ENCODE results near the gene ABCD1. TPM values are rescaled to one million over a fixed set of nuclear protein-coding genes. Genes with fewer than 3 reads are reported as not detected.

ABCD1 gene
- total and polyA plus RNA-seq, 9 of the 15 experiments (the other 6 are each of a cell fraction or from before 2014, with no cell fraction given), result 0.07 to 6.9 (median 2.2) TPM

DNA sequence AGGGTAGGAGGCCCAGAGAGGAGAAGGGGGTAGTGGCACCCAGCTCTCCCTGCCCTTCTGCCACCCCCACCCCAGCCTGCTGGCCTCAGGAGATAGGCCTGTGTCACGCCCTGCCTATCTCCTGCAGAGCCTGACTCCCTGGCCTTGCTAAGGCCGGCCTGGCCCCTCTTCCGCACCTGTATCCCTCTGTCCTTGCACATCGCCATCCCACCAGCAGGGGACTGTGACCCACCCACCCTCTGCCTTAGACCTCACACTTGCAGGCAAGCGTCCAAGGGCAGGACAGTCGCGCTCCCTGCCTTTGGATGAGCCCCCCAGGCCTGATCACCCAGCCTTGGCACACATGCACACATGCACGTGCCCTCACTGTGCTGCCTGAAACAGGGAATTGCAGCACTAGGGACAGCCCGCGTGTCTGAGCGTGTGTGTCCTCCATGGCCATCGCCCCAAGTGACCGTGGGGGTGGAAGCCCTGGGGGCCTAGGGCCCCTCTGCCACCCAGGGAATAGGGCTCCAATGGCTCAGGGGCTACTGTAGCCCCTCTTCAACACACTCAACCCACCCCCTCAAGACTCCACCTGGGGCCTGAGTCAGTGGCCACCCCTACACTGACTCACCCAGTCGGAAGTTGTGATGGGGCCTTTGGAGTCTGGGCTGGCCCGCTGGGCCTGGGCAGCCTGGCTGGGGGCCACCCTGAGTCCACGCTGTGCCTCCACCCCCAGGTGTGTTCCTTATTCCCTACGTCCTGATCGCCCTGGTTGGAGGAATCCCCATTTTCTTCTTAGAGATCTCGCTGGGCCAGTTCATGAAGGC lies 34.8 kb upstream of the ABCD1 start (continued):
- TF ChIP-seq, protein P1, sequence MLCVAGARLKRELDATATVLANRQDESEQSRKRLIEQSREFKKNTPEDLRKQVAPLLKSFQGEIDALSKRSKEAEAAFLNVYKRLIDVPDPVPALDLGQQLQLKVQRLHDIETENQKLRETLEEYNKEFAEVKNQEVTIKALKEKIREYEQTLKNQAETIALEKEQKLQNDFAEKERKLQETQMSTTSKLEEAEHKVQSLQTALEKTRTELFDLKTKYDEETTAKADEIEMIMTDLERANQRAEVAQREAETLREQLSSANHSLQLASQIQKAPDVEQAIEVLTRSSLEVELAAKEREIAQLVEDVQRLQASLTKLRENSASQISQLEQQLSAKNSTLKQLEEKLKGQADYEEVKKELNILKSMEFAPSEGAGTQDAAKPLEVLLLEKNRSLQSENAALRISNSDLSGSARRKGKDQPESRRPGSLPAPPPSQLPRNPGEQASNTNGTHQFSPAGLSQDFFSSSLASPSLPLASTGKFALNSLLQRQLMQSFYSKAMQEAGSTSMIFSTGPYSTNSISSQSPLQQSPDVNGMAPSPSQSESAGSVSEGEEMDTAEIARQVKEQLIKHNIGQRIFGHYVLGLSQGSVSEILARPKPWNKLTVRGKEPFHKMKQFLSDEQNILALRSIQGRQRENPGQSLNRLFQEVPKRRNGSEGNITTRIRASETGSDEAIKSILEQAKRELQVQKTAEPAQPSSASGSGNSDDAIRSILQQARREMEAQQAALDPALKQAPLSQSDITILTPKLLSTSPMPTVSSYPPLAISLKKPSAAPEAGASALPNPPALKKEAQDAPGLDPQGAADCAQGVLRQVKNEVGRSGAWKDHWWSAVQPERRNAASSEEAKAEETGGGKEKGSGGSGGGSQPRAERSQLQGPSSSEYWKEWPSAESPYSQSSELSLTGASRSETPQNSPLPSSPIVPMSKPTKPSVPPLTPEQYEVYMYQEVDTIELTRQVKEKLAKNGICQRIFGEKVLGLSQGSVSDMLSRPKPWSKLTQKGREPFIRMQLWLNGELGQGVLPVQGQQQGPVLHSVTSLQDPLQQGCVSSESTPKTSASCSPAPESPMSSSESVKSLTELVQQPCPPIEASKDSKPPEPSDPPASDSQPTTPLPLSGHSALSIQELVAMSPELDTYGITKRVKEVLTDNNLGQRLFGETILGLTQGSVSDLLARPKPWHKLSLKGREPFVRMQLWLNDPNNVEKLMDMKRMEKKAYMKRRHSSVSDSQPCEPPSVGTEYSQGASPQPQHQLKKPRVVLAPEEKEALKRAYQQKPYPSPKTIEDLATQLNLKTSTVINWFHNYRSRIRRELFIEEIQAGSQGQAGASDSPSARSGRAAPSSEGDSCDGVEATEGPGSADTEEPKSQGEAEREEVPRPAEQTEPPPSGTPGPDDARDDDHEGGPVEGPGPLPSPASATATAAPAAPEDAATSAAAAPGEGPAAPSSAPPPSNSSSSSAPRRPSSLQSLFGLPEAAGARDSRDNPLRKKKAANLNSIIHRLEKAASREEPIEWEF (CRISPR knock-in tag; IDR thresholded peaks at IDR 0.05), result no peak
- TF ChIP-seq BRD9 (IDR thresholded peaks at IDR 0.05; ENCODE audit: low read depth, partially characterized antibody) (no peak), MTF1 (CRISPR knock-in tag; IDR thresholded peaks at IDR 0.05; ENCODE audit: borderline replicate concordance) (no peak), TCF7L2 (IDR thresholded peaks at IDR 0.05; ENCODE audit: low read depth, low read length) (no peak), NR4A1 (CRISPR knock-in tag; IDR thresholded peaks at IDR 0.05) (no peak), NR4A1 (tag; IDR thresholded peaks at IDR 0.05) (no peak), ZNF77 (CRISPR knock-in tag; IDR thresholded peaks at IDR 0.05) (no peak), POLR3A (IDR thresholded peaks at IDR 0.05; ENCODE audit: borderline replicate concordance, extremely low read depth, insufficient read depth, insufficient read length) (no peak), BRD4 (IDR thresholded peaks at IDR 0.05) (no peak), NFRKB (IDR thresholded peaks at IDR 0.05; ENCODE audit: low read depth) (no peak), SRSF1 (IDR thresholded peaks at IDR 0.05; ENCODE audit: low read depth, low read length) (no peak), POLR2G (IDR thresholded peaks at IDR 0.05; ENCODE audit: low read depth, low read length) (peak; percentile 76; the same call in 1 of the 2 replicates), TEAD4 (IDR thresholded peaks at IDR 0.05; ENCODE audit: low read length) (peak; percentile 38; the same call in 1 of the 2 replicates), TEAD4 (CRISPR knock-in tag; IDR thresholded peaks at IDR 0.05; ENCODE audit: borderline replicate concordance) (no peak), ZNF695 (CRISPR knock-in tag; IDR thresholded peaks at IDR 0.05) (no peak), EWSR1 (IDR thresholded peaks at IDR 0.05; ENCODE audit: borderline replicate concordance, low read depth, partially characterized antibody) (no peak)
- TF ChIP-seq, protein P2, sequence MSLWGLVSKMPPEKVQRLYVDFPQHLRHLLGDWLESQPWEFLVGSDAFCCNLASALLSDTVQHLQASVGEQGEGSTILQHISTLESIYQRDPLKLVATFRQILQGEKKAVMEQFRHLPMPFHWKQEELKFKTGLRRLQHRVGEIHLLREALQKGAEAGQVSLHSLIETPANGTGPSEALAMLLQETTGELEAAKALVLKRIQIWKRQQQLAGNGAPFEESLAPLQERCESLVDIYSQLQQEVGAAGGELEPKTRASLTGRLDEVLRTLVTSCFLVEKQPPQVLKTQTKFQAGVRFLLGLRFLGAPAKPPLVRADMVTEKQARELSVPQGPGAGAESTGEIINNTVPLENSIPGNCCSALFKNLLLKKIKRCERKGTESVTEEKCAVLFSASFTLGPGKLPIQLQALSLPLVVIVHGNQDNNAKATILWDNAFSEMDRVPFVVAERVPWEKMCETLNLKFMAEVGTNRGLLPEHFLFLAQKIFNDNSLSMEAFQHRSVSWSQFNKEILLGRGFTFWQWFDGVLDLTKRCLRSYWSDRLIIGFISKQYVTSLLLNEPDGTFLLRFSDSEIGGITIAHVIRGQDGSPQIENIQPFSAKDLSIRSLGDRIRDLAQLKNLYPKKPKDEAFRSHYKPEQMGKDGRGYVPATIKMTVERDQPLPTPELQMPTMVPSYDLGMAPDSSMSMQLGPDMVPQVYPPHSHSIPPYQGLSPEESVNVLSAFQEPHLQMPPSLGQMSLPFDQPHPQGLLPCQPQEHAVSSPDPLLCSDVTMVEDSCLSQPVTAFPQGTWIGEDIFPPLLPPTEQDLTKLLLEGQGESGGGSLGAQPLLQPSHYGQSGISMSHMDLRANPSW (CRISPR knock-in tag; IDR thresholded peaks at IDR 0.05), result no peak
- TF ChIP-seq, protein P3, sequence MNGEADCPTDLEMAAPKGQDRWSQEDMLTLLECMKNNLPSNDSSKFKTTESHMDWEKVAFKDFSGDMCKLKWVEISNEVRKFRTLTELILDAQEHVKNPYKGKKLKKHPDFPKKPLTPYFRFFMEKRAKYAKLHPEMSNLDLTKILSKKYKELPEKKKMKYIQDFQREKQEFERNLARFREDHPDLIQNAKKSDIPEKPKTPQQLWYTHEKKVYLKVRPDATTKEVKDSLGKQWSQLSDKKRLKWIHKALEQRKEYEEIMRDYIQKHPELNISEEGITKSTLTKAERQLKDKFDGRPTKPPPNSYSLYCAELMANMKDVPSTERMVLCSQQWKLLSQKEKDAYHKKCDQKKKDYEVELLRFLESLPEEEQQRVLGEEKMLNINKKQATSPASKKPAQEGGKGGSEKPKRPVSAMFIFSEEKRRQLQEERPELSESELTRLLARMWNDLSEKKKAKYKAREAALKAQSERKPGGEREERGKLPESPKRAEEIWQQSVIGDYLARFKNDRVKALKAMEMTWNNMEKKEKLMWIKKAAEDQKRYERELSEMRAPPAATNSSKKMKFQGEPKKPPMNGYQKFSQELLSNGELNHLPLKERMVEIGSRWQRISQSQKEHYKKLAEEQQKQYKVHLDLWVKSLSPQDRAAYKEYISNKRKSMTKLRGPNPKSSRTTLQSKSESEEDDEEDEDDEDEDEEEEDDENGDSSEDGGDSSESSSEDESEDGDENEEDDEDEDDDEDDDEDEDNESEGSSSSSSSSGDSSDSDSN (IDR thresholded peaks at IDR 0.05; ENCODE audit: borderline replicate concordance in 1 of 2, low read depth in 2 of 2, low read length in 2 of 2), result no peak
